Activated naive CD4-positive, alpha-beta T cell treated with anti-CD3 and anti-CD28 coated beads, Interleukin-2, amount 50 U/mL, for 24 hours (primary cell): Measurements from ENCODE around the gene LRRC23.

Experiments
- H3K27ac Mint-ChIP-seq: one replicate; pipeline ENCODE4 v1.8.0; 2021; ENCODE audit warnings: mild to moderate bottlenecking, mixed read lengths
- H3K27me3 Mint-ChIP-seq: one replicate; pipeline ENCODE4 v1.8.0; 2021; ENCODE audit warnings: mixed read lengths
- H3K36me3 Mint-ChIP-seq: one replicate; pipeline ENCODE4 v1.8.0; 2021; ENCODE audit warnings: mixed read lengths
- H3K4me1 Mint-ChIP-seq: one replicate; pipeline ENCODE4 v1.8.0; 2021; ENCODE audit warnings: mixed read lengths
- H3K4me3 Mint-ChIP-seq: one replicate; pipeline ENCODE4 v1.8.0; 2021; ENCODE audit warnings: mild to moderate bottlenecking, mixed read lengths
- H3K9me3 Mint-ChIP-seq: one replicate; pipeline ENCODE4 v1.8.0; 2021; ENCODE audit warnings: mixed read lengths

Gene LRRC23

DNA sequence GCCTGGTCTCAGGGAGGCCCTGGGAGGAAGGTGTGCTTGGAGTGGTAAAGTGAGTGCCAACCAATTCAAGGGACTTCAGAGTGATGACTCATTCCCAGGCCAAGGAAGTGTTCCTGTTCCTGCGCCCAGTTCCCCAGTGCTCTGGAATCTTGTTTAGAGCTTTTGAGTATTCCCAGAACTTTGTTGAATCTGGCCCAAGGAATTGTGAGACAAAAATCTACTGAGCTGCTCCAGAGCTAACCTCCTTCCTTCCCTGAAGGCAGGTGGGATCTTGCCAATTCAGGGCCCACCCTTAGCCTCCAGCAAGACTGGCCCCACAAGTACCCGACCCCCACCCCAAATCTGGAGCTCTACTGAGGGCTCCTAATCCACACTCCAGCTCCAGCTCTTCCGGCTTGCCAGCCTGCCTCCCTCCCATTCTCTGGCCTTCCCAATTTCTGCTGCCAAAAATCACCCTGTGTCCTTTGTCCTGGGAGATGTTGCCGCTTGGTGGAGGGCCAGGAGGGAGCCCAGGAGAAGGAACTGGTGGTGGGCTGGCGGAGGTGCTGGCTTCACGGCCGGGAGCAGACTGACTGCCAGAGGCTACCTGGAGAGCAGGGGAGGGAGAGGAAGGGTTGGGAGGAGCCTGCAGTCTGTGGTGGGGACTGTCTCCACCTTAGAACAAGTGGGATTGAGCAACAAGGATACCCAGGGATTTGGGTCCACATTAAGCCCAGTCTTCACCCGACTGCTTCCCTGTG, 21.1 kb downstream of the LRRC23 start:
- Mint-ChIP-seq H3K9me3 (no peaks in the 10 kb centered on the region), H3K4me3 (peak overlapping the region; percentile 26), H3K4me1 (peaks cover 40% of the 10 kb centered on the region), H3K27ac (no peak overlapping the region), H3K27me3 (no peaks in the 10 kb centered on the region), H3K36me3 (no peaks in the 10 kb centered on the region)

DNA sequence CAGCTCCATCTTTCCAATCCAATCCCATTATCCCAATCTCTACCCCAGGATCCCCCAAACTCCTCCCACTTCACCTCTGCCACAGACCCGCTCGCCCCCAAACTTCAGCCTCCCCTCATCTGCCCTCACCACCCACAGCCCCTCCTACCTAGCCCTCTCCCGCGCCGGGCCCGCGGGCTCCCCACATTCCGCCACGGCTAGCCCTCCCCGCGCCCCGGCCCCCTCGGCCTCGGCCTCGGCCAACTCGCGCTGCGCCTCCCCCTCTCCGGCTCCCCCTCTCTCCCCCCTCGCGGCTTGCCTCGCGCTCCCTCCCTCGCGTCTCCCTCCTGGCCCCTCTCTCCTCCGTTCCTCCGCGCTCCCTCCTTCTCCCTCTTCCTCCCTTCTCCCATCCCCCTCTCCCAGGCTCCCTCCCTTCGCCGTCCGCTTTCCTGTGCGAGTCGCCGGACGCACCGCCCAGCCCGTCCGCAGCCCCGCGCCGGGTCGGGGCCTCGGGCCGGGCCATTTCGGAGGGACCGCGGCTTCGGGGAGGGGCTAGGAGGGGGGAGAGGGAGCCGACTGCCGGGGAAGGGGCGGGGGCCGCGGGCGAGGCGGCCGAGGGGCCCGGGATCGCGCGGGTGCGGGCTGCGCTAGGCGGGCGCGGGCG, 22.9 kb downstream of the LRRC23 start, which contains the start of gene ATN1:
Gene ATN1, plus strand, starts transcription at position 581 of the 643 bp plus-strand sequence. CDS start 6,043 bp downstream, outside the sequence.
- peak within 1 kb of the TSS; percentile 93 for H3K4me3 Mint-ChIP-seq
- no peaks in the 10 kb centered on the region for H3K27me3 Mint-ChIP-seq
- H3K36me3 Mint-ChIP-seq: no peaks in the 10 kb centered on the region
- H3K27ac Mint-ChIP-seq: peak within 1 kb of the TSS; percentile 98
- H3K4me1 Mint-ChIP-seq: peaks cover 51% of the 10 kb centered on the region
- no peaks in the 10 kb centered on the region for H3K9me3 Mint-ChIP-seq

DNA sequence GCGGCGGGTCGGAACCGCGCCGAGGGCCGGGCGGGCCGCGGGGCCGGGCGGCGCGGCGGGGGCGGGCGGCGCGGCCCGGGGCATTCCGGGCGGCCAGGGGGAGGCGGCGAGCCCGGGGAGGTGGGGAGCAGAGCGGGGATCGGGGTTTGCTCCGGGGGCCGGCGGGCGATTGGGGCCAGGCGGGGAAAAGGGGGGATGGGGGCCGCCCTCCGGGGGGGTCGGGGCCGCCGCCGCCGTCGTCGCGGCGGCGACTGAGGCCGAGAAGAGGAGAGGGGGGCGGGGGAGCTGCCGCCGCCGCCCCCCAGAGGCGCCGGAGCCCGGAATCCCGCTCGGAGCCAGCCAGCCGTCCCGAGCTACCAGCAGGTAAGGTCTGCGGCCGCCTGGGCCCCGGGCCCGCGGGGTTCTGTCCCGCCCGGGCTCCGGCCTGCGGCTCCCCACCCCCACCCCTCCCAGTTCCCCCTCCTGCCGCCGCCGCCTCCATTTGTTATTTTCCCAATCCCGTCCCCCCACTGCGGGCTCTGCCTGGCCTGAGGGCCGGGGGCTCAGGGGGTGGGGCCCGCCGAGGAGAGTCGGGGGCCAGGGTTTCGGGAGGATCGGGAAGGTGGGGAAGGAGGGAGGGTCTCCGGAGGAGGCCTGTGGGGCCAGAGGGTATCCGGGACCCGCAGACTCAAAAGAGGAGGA, 23.5 kb downstream of the LRRC23 start:
- H3K27me3 Mint-ChIP-seq: no peaks in the 10 kb centered on the region
- no peaks in the 10 kb centered on the region for H3K9me3 Mint-ChIP-seq
- H3K4me3 Mint-ChIP-seq: peak overlapping the region; percentile 93
- H3K4me1 Mint-ChIP-seq: peaks cover 56% of the 10 kb centered on the region
- peak overlapping the region; percentile 98 for H3K27ac Mint-ChIP-seq
- no peaks in the 10 kb centered on the region for H3K36me3 Mint-ChIP-seq

DNA sequence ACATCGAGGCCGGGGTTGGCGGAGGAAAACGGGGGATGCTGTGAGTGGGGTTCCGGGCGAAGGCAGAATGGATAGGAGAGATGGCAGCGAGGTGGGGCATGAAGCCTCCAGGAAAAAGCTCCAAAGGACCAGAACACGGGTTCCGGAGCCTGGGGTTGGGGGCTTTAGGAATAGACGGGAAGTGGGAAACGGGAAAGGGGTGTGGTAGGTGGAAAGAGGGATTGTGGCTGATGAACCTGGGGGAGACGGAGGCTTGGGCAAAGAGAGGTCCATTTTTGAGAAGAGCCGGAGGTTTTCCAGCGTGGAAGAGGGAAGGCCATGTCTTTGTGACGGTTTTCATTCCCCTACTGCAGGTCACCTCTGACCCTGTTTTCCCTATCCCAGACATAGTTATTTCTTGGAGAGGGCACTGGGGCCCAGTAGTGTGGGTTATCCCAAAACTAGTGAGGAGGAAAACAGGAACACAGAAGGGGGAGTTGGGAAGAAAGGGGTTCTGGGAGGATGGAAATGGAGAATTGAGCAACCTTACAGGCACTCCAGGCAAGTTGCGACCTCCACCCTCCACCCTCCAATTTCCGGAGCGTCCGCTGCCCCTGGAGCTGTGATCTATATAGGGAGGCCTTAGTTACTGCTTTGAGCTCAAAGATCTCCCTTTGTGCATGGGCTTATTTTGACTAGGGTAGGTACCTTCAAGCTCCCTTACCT, 24.2 kb downstream of the LRRC23 start:
- Mint-ChIP-seq H3K4me1 (peaks cover 62% of the 10 kb centered on the region), H3K9me3 (no peaks in the 10 kb centered on the region), H3K36me3 (no peaks in the 10 kb centered on the region), H3K27me3 (no peaks in the 10 kb centered on the region), H3K4me3 (peak overlapping the region; percentile 93), H3K27ac (peak overlapping the region; percentile 98)

GRCh38 chr12:6929466-6930452, 25.1 kb downstream of the LRRC23 start:
- Mint-ChIP-seq H3K27me3 (no peaks in the 10 kb centered on the region), H3K27ac (peak overlapping the region; percentile 98), H3K9me3 (no peaks in the 10 kb centered on the region), H3K4me1 (peaks cover 62% of the 10 kb centered on the region), H3K4me3 (peak overlapping the region; percentile 93), H3K36me3 (peaks cover 4% of the 10 kb centered on the region)

DNA sequence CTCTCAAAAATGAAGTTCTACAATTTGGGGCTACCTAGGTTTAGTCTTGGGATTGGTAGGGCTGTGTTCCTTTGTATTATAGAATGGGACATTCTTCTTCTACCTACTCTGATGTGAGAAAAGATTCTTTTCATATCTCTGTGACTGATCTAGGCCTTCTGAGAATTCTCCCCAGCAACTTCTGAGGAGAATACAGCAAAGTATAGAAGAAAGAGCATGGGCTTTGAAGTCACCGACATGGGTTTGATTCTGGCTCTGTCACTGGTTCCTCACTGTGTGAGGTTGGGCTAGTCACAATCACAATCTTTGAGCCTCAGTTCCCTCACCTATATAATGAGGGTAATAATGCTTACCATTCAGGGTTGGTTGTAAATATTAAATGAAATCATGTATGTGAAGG, 28.1 kb downstream of the LRRC23 start:
- H3K36me3 Mint-ChIP-seq: peaks cover 8% of the 10 kb centered on the region
- H3K27ac Mint-ChIP-seq: peak overlapping the region; percentile 93
- H3K4me3 Mint-ChIP-seq: no peak overlapping the region
- H3K4me1 Mint-ChIP-seq: peaks cover 72% of the 10 kb centered on the region
- H3K27me3 Mint-ChIP-seq: no peaks in the 10 kb centered on the region
- H3K9me3 Mint-ChIP-seq: no peaks in the 10 kb centered on the region

- peaks cover 9% of the 10 kb centered on the region for H3K36me3 Mint-ChIP-seq
Measured at GRCh38 chr12:6934110-6934509, 29.5 kb downstream of the LRRC23 start.

DNA sequence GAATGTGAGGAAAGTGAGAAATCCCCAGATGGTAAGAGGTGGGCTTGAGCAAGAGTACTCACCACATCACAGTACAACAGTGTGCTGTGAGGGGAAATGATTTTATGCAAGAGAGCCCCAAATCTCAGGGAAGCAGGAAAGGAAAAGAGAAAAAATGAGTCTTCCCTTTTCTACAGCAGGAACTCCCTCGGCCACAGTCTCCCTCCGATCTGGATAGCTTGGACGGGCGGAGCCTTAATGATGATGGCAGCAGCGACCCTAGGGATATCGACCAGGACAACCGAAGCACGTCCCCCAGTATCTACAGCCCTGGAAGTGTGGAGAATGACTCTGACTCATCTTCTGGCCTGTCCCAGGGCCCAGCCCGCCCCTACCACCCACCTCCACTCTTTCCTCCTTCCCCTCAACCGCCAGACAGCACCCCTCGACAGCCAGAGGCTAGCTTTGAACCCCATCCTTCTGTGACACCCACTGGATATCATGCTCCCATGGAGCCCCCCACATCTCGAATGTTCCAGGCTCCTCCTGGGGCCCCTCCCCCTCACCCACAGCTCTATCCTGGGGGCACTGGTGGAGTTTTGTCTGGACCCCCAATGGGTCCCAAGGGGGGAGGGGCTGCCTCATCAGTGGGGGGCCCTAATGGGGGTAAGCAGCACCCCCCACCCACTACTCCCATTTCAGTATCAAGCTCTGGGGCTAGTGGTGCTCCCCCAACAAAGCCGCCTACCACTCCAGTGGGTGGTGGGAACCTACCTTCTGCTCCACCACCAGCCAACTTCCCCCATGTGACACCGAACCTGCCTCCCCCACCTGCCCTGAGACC, 31.0 kb downstream of the LRRC23 start:
- H3K27ac Mint-ChIP-seq: peak overlapping the region; percentile 98
- peaks cover 66% of the 10 kb centered on the region for H3K4me1 Mint-ChIP-seq
- H3K4me3 Mint-ChIP-seq: peak overlapping the region; percentile 92
- H3K9me3 Mint-ChIP-seq: no peaks in the 10 kb centered on the region
- H3K27me3 Mint-ChIP-seq: no peaks in the 10 kb centered on the region
- peaks cover 11% of the 10 kb centered on the region for H3K36me3 Mint-ChIP-seq

More at GRCh38 chr12:6934110-6934509, 29.5 kb downstream of the LRRC23 start:
- peak overlapping the region; percentile 20 for H3K4me3 Mint-ChIP-seq
- H3K9me3 Mint-ChIP-seq: no peaks in the 10 kb centered on the region
- no peaks in the 10 kb centered on the region for H3K27me3 Mint-ChIP-seq
- H3K4me1 Mint-ChIP-seq: peaks cover 72% of the 10 kb centered on the region
- H3K27ac Mint-ChIP-seq: peak overlapping the region; percentile 79

GRCh38 chr12:6936194-6936635, 31.6 kb downstream of the LRRC23 start:
- Mint-ChIP-seq H3K4me3 (peak overlapping the region; percentile 92), H3K9me3 (no peaks in the 10 kb centered on the region), H3K36me3 (peaks cover 12% of the 10 kb centered on the region), H3K27me3 (no peaks in the 10 kb centered on the region), H3K4me1 (peaks cover 61% of the 10 kb centered on the region), H3K27ac (peak overlapping the region; percentile 98)

DNA sequence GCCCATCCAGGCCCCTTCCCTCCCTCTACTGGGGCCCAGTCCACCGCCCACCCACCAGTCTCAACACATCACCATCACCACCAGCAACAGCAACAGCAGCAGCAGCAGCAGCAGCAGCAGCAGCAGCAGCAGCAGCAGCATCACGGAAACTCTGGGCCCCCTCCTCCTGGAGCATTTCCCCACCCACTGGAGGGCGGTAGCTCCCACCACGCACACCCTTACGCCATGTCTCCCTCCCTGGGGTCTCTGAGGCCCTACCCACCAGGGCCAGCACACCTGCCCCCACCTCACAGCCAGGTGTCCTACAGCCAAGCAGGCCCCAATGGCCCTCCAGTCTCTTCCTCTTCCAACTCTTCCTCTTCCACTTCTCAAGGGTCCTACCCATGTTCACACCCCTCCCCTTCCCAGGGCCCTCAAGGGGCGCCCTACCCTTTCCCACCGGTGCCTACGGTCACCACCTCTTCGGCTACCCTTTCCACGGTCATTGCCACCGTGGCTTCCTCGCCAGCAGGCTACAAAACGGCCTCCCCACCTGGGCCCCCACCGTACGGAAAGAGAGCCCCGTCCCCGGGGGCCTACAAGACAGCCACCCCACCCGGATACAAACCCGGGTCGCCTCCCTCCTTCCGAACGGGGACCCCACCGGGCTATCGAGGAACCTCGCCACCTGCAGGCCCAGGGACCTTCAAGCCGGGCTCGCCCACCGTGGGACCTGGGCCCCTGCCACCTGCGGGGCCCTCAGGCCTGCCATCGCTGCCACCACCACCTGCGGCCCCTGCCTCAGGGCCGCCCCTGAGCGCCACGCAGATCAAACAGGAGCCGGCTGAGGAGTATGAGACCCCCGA, 32.2 kb downstream of the LRRC23 start:
- H3K4me3 Mint-ChIP-seq: peak overlapping the region; percentile 92
- peak overlapping the region; percentile 98 for H3K27ac Mint-ChIP-seq
- H3K27me3 Mint-ChIP-seq: no peaks in the 10 kb centered on the region
- H3K4me1 Mint-ChIP-seq: peaks cover 61% of the 10 kb centered on the region
- H3K9me3 Mint-ChIP-seq: no peaks in the 10 kb centered on the region
- peaks cover 12% of the 10 kb centered on the region for H3K36me3 Mint-ChIP-seq

- H3K4me3 Mint-ChIP-seq: peak overlapping the region; percentile 92
- H3K9me3 Mint-ChIP-seq: no peaks in the 10 kb centered on the region
- H3K36me3 Mint-ChIP-seq: peaks cover 12% of the 10 kb centered on the region
- H3K27me3 Mint-ChIP-seq: no peaks in the 10 kb centered on the region
- peak overlapping the region; percentile 98 for H3K27ac Mint-ChIP-seq
- H3K4me1 Mint-ChIP-seq: peaks cover 59% of the 10 kb centered on the region
Measured at GRCh38 chr12:6937481-6938352, 33.1 kb downstream of the LRRC23 start.
